ENCODE results near the gene TBCD.

- no peak for TF ChIP-seq EZH2phosphoT487 (IDR thresholded peaks at IDR 0.05; ENCODE audit: insufficient read depth, low read depth)
- no peak for TF ChIP-seq EZH2 (IDR thresholded peaks at IDR 0.05; ENCODE audit: insufficient read depth, poor library complexity, severe bottlenecking)
Observed at GRCh38 chr17:82737967-82738877, 13.6 kb upstream of the TBCD start.
